Left hindlimb (tissue), 1 donor: ENCODE measurements around the gene SKI.
"Not testable (repeated sequence)": the region's sequence is repeated elsewhere in the genome, so short reads cannot be mapped to it uniquely, and the experiment has no call there.

Source experiments
- DNase-seq: peaks from one replicate; pipeline ENCODE4 v3.0.0-alpha.2; 2018

SKI gene

GRCh38 chr1:2248854-2249558, 20.9 kb downstream of the SKI start:
- peak; percentile 21 for DNase-seq

- peak; percentile 33 for DNase-seq
These were observed 21.4 kb downstream of the SKI start for GRCh38 chr1:2249559-2249906.

GRCh38 chr1:2250721-2251281, 22.7 kb downstream of the SKI start:
- peak; percentile 28 for DNase-seq

GRCh38 chr1:2251363-2251762, 23.2 kb downstream of the SKI start:
- DNase-seq = no peak

GRCh38 chr1:2251786-2252185, 23.7 kb downstream of the SKI start:
- peak; percentile 55 for DNase-seq

GRCh38 chr1:2252423-2252822, 24.3 kb downstream of the SKI start:
- peak; percentile 20 for DNase-seq

GRCh38 chr1:2253036-2253796, 25.1 kb downstream of the SKI start:
- DNase-seq = no peak

GRCh38 chr1:2253797-2254480, 25.8 kb downstream of the SKI start:
- DNase-seq = peak; percentile 25

GRCh38 chr1:2255047-2255419, 26.9 kb downstream of the SKI start:
- DNase-seq = peak; percentile 31

- DNase-seq = peak; percentile 59
These were observed 27.6 kb downstream of the SKI start for GRCh38 chr1:2255420-2256369.

GRCh38 chr1:2256435-2257244, 28.5 kb downstream of the SKI start:
- DNase-seq = peak; percentile 20

GRCh38 chr1:2257245-2257627, 29.1 kb downstream of the SKI start:
- peak; percentile 76 for DNase-seq

GRCh38 chr1:2258122-2258681, 30.1 kb downstream of the SKI start:
- DNase-seq = no peak

- DNase-seq = no peak
These were observed 30.9 kb downstream of the SKI start for GRCh38 chr1:2258996-2259395.

- no peak for DNase-seq
These were observed 31.7 kb downstream of the SKI start for GRCh38 chr1:2259668-2260402.

- DNase-seq = not testable (repeated sequence)
These were observed 32.4 kb downstream of the SKI start for GRCh38 chr1:2260470-2260869.

GRCh38 chr1:2260917-2261316, 32.8 kb downstream of the SKI start:
- no peak for DNase-seq

GRCh38 chr1:2261476-2262395, 33.6 kb downstream of the SKI start:
- DNase-seq = not testable (repeated sequence)

GRCh38 chr1:2266301-2266975, 38.3 kb downstream of the SKI start:
- DNase-seq = peak; percentile 22
